H1 (cell line): ENCODE data around the gene FAM219A. TPM values are rescaled to one million over a fixed set of nuclear protein-coding genes. Genes with fewer than 3 reads are reported as not detected.

Source experiments
- ATF2 ChIP-seq: IDR thresholded peaks from 2 replicates; pipeline ENCODE4 v1.6.1; 2012; ENCODE audit warnings: low read length, inconsistent platforms
- CHD7 ChIP-seq: fragments of 300-600 bp; sonication (generic); IDR thresholded peaks from 2 replicates; pipeline ENCODE4 v1.7.1; 2012; ENCODE audit warnings: low read length, moderate library complexity, mild to moderate bottlenecking, inconsistent platforms; ENCODE audit not compliant: insufficient replicate concordance
- CREB1 ChIP-seq: IDR thresholded peaks from 2 replicates; pipeline ENCODE4 v1.6.1; 2012; ENCODE audit warnings: inconsistent platforms
- CTBP2 ChIP-seq: IDR thresholded peaks from 2 replicates; pipeline ENCODE4 v1.7.0; 2011; ENCODE audit warnings: borderline replicate concordance, mild to moderate bottlenecking, moderate library complexity, mixed read lengths, low read length; ENCODE audit not compliant: insufficient read depth, insufficient read length
- RBBP5 ChIP-seq: IDR thresholded peaks from 2 replicates; pipeline ENCODE4 v1.7.1; 2012; ENCODE audit warnings: low read depth, mild to moderate bottlenecking, inconsistent platforms, low read length, moderate library complexity, borderline replicate concordance
- RFX5 ChIP-seq: IDR thresholded peaks from 2 replicates; pipeline ENCODE4 v1.6.1; 2011; ENCODE audit warnings: low read depth, low read length, improper control_type of control experiment, borderline replicate concordance
- SAP30 ChIP-seq: fragments of 300-600 bp; sonication (generic); IDR thresholded peaks from 2 replicates; pipeline ENCODE4 v1.7.1; 2012; ENCODE audit warnings: low read length, moderate library complexity, mild to moderate bottlenecking, inconsistent platforms; ENCODE audit not compliant: insufficient read depth, insufficient replicate concordance
- SP2 ChIP-seq: IDR thresholded peaks from 2 replicates; pipeline ENCODE4 v1.6.1; 2012; ENCODE audit warnings: mild to moderate bottlenecking, low read length, inconsistent platforms
- TAF1 ChIP-seq: IDR thresholded peaks from 2 replicates; pipeline ENCODE4 v1.6.1; 2011; ENCODE audit warnings: mild to moderate bottlenecking, low read depth, low read length
- YY1 ChIP-seq: IDR thresholded peaks from 2 replicates; pipeline ENCODE4 v1.6.1; 2011; ENCODE audit warnings: low read depth, mild to moderate bottlenecking, low read length
- polyA plus RNA-seq, 7 experiments: library from polyadenylated mRNA; depleted of rRNA in 3 of 7; stranded (reverse) in 5 of 7; unstranded in 2 of 7; fragments of >200 nt in 5 of 7; fragments of 200-250 nt in 2 of 7; gene quantifications; 1 replicate in 5 of 7; 2 replicates in 1 of 7; 4 replicates in 1 of 7; pipeline versions ENCODE4 v1.2.1 to v1.2.3, GENCODE V29; 2011 to 2013; ENCODE audit warnings: missing spikeins in 2 of 7, mixed read lengths in 2 of 7
- total RNA-seq: library from RNA; stranded (reverse); fragmentation: NEBNext Ultra II Directional; extraction: Animal tissue kit (Norgen Biotek cat#: 25700); gene quantifications from 2 replicates; pipeline ENCODE4 v1.2.1, GENCODE V29; 2021

Gene FAM219A
- total and polyA plus RNA-seq, 2 of the 8 experiments (the other 6 are each of a cell fraction or from before 2014, with no cell fraction given), result 7.7 to 10.4 TPM

- no peak for TF ChIP-seq CHD7
- no peak for TF ChIP-seq TAF1
- TF ChIP-seq ATF2, result no peak
- no peak for TF ChIP-seq YY1
- no peak for TF ChIP-seq RFX5
- TF ChIP-seq CREB1, result no peak
- TF ChIP-seq SAP30, result no peak
- TF ChIP-seq RBBP5, result no peak
- TF ChIP-seq CTBP2, result no peak
- no peak for TF ChIP-seq SP2
Observed at GRCh38 chr9:34498553-34498952, 40.2 kb upstream of the FAM219A start (continued).
